Adrenal gland (tissue), 5 donors: ENCODE measurements around the gene RASSF10.

Source experiments
- CTCF ChIP-seq, 6 experiments: fragments of 450-650 bp in 4 of 6; fragments of 200-600 bp in 2 of 6; sonication (generic) in 1 of 6; IDR thresholded peaks; 1 replicate in 5 of 6; 2 replicates in 1 of 6; pipeline versions ENCODE4 v1.5.1 to v1.8.0; 2016 to 2021; ENCODE audit warnings: antibody characterized with exemption in 6 of 6, mild to moderate bottlenecking in 2 of 6, moderate library complexity in 1 of 6
- POLR2A ChIP-seq, 2 donors: fragments of 450-650 bp; IDR thresholded peaks; one replicate each; pipeline ENCODE4 v1.6.1; 2017; ENCODE audit warnings: antibody characterized with exemption in 2 of 2, mild to moderate bottlenecking in 2 of 2, moderate library complexity in 1 of 2
- donor health status: DM: no; HTN: no; CAD: no.

- TF ChIP-seq CTCF (IDR thresholded peaks at IDR 0.05) = no peak
- TF ChIP-seq POLR2A (IDR thresholded peaks at IDR 0.05) = no peak
Measured at GRCh38 chr11:12995188-12995587, 13.9 kb upstream of the RASSF10 start.
